Activated T-helper 1 cell treated with anti-CD3 and anti-CD28 coated beads, Interleukin-12 subunit alpha, Interleukin-12 subunit beta, Interleukin-2, Interleukin-4 antibody, amounts not matched to agents 30 ng/mL and 10 ng/mL and 1 ng/mL, durations not matched to agents 14 hours and 24 hours and 36 hours (primary cell): Measurements from ENCODE around the gene SMIM21. TPM values are rescaled to one million over a fixed set of nuclear protein-coding genes. Genes with fewer than 3 reads are reported as not detected.

ENCODE experiments used
- DNase-seq: peaks from one replicate; pipeline ENCODE4 v3.0.0; 2021; ENCODE audit warnings: low spot score
- H3K27ac Mint-ChIP-seq: one replicate; pipeline ENCODE4 v1.8.0; 2021; ENCODE audit warnings: mild to moderate bottlenecking, mixed read lengths
- H3K27me3 Mint-ChIP-seq: one replicate; pipeline ENCODE4 v1.8.0; 2022; ENCODE audit warnings: mild to moderate bottlenecking, moderate library complexity, mixed read lengths; ENCODE audit not compliant: insufficient read depth
- H3K36me3 Mint-ChIP-seq: one replicate; pipeline ENCODE4 v1.8.0; 2021; ENCODE audit warnings: low read depth, mixed read lengths
- H3K4me1 Mint-ChIP-seq: one replicate; pipeline ENCODE4 v1.8.0; 2021; ENCODE audit warnings: low read depth, mixed read lengths
- H3K4me3 Mint-ChIP-seq: one replicate; pipeline ENCODE4 v1.8.0; 2021; ENCODE audit warnings: mild to moderate bottlenecking, moderate library complexity, mixed read lengths
- H3K9me3 Mint-ChIP-seq: one replicate; pipeline ENCODE4 v1.8.0; 2021; ENCODE audit warnings: mixed read lengths
- intact Hi-C: fragments of 100-400 bp; cut with micrococcal nuclease; formaldehyde crosslinking; loops from one replicate; pipeline ENCODE4 v1.15.1; 2024
- total RNA-seq: library from RNA; stranded (reverse); gene quantifications from 2 replicates; pipeline ENCODE4 v1.2.3, GENCODE V29; 2022

The SMIM21 gene
- total RNA-seq, 1 donor from 2014 or later = not detected

DNA sequence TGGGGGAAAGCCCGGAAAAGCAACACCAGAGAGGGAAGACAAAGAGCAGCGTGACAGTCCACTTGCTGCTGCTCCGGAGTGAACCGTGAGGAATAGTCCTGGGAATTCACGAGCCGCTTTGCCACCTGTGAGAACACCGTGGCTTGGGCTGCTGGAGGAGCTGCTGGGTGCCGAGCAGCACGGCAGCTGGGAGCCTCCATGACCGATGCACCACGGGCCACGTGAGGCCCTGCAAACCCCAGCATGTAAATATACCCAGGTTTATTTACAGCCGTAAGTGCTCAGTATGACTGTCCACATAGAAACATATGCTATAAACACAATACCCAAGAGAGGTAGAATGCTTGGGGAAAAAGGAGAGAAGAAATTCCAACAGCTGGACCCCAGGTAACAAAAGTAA lies 65.1 kb downstream of the SMIM21 start:
- no peak for DNase-seq
- no peak overlapping the region for H3K27ac Mint-ChIP-seq
- peaks cover 2% of the 10 kb centered on the region for H3K27me3 Mint-ChIP-seq
- no peak overlapping the region for H3K4me3 Mint-ChIP-seq
- no peaks in the 10 kb centered on the region for H3K9me3 Mint-ChIP-seq
- H3K4me1 Mint-ChIP-seq = no peaks in the 10 kb centered on the region
- no peaks in the 10 kb centered on the region for H3K36me3 Mint-ChIP-seq
- intact Hi-C loops = no loop called here

DNA sequence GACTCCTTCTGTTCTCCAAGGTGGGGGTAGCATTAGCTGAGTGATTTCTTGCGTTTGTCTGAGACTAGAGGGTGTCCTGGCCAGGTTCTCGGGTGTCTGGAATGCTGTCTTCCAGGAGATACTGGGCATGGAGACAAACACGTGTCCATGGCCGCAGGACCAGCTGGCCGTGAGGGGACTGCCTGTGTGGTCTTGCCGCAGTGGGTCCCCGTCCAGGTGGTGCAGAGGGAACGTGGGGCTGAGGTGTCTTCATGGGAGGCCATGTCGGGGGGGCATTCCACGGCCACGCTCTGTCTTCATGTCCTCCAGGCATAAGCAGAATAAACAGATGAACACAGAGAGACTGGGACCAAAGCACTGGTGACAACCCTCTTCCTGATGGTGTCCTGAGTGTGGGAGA lies 66.6 kb downstream of the SMIM21 start:
- H3K27ac Mint-ChIP-seq = no peak overlapping the region
- H3K4me1 Mint-ChIP-seq = no peaks in the 10 kb centered on the region
- peaks cover 2% of the 10 kb centered on the region for H3K27me3 Mint-ChIP-seq
- DNase-seq = no peak
- peaks cover 6% of the 10 kb centered on the region for H3K9me3 Mint-ChIP-seq
- intact Hi-C loops = no loop called here
- H3K36me3 Mint-ChIP-seq = no peaks in the 10 kb centered on the region
- H3K4me3 Mint-ChIP-seq = no peak overlapping the region

DNA sequence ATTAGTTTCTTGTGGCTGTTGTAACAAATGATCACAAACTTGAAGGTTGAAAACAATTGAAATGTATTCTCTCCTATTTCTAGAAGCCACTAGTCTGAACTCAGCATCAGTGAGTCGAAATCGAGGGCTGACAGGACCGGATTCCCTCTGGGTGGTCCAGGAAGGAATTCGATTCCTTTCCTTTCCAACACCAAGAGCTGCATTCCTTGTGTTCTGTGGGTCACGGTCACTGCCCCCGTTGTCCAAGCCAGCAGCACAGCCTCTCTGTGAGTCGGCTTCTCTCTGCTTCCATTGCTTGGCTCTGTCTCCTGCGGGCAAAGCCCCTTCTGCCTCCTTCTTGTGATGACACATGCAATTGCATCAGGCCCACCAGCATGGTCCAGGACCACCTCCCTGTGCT lies 67.3 kb downstream of the SMIM21 start:
- Mint-ChIP-seq H3K9me3 (peaks cover 6% of the 10 kb centered on the region), H3K27me3 (peaks cover 2% of the 10 kb centered on the region), H3K27ac (no peak overlapping the region), H3K4me1 (no peaks in the 10 kb centered on the region), H3K4me3 (no peak overlapping the region), H3K36me3 (no peaks in the 10 kb centered on the region)
- DNase-seq = no peak
- intact Hi-C loops = no loop called here

Other genes with a start within 250 kb of the SMIM21 start
- gene PTGR3, start 218.6 kb downstream of the SMIM21 start, total RNA-seq = 19.1 and 23.3 TPM in 2 replicates
- gene TSHZ1, start 216.9 kb downstream of the SMIM21 start, total RNA-seq = 12.7 and 13.5 TPM in 2 replicates